ENCODE results near the gene MAF.

- TF ChIP-seq CTCF (IDR thresholded peaks at IDR 0.05 in 2 of 3, conservative IDR thresholded peaks at IDR 0.05 in 1 of 3; ENCODE audit: insufficient read depth in 2 of 3, low read depth in 1 of 3, low read length in 3 of 3) (no peak), BRD4 (IDR thresholded peaks at IDR 0.05) (no peak), RERE (CRISPR knock-in tag; IDR thresholded peaks at IDR 0.05; ENCODE audit: borderline replicate concordance) (no peak), POLR2AphosphoS5 (IDR thresholded peaks at IDR 0.05; ENCODE audit: control insufficient read depth, insufficient read depth, low read depth, low read length) (no peak), EP300 (IDR thresholded peaks at IDR 0.05; ENCODE audit: low read length) (no peak), POLR2A (conservative IDR thresholded peaks at IDR 0.05) (no peak), PTBP1 (IDR thresholded peaks at IDR 0.05; ENCODE audit: low read depth, low read length) (no peak), SMC3 (conservative IDR thresholded peaks at IDR 0.05; ENCODE audit: insufficient read depth, low read depth, low read length) (no peak)
These were observed 8.4 kb upstream of the MAF start for GRCh38 chr16:79608976-79609375.
